ENCODE measurements around the gene BCAP31.
"Not testable (repeated sequence)": the region's sequence is repeated elsewhere in the genome, so short reads cannot be mapped to it uniquely, and the experiment has no call there.

BCAP31 gene

GRCh38 chrX:153733651-153734240 lies 9.6 kb upstream of the BCAP31 start:
- DNase-seq = no peak

DNA sequence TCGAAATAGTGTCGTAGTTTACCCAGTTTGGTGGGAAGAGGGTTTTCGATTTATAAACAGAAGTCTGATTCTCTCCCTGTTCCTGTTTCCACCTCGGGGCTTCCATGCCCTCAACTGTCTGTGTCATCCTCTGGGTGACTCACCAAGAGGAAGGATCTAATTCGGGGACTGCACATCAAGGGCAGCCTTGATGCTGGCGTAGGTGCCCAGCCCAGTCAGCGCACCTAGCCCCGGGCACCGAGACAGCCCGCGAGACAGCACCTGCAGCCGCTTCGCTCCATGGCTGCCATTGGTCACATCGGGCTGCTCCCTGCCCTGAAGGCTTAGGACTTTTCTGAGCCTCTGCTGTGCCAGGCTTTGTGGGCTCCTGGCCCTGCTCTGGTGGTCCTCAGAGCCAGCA lies 8.2 kb upstream of the BCAP31 start:
- no peak for DNase-seq

- DNase-seq = no peak
Measured at GRCh38 chrX:153731845-153732215, 7.6 kb upstream of the BCAP31 start.

DNA sequence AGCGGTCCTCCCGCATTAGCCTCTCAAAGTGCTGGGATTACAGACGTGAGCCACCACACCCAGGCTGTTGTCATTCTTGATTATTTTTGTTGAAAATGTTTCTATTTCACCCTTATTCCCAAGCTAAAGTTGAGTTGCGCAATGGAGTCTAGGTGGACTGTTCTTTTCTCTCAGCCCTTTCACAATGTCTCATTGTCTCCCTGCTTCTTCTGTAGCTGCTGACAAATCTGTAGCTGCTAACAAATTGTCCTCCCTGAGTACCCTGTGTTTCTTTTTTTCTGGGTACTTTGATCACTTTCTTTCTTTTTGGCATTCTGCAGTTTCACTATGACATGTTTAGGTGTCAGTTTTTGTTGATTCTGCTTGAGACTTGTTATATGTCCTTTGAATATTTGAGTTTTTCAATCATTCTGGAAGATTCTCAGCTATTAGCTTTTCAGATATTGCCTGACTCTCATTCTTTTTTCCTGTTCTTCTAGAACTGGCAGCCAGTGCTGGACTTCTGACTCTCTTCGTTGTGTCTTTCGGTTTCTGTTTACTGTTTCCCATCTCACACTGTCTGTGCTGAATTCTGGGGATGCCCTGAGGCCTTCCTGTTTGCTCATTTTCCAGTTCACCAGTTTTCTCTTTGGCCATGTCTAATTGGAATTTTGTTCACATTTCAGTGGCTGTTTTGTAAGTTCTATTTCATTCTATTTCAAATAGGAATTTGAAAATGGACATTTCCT lies 7.1 kb upstream of the BCAP31 start:
- DNase-seq = no peak

GRCh38 chrX:153730115-153730514 lies 5.9 kb upstream of the BCAP31 start:
- not testable (repeated sequence) for DNase-seq

GRCh38 chrX:153728951-153729631 lies 4.9 kb upstream of the BCAP31 start:
- DNase-seq = no peak

- DNase-seq = no peak
Measured at GRCh38 chrX:153728095-153728494, 3.9 kb upstream of the BCAP31 start.

DNA sequence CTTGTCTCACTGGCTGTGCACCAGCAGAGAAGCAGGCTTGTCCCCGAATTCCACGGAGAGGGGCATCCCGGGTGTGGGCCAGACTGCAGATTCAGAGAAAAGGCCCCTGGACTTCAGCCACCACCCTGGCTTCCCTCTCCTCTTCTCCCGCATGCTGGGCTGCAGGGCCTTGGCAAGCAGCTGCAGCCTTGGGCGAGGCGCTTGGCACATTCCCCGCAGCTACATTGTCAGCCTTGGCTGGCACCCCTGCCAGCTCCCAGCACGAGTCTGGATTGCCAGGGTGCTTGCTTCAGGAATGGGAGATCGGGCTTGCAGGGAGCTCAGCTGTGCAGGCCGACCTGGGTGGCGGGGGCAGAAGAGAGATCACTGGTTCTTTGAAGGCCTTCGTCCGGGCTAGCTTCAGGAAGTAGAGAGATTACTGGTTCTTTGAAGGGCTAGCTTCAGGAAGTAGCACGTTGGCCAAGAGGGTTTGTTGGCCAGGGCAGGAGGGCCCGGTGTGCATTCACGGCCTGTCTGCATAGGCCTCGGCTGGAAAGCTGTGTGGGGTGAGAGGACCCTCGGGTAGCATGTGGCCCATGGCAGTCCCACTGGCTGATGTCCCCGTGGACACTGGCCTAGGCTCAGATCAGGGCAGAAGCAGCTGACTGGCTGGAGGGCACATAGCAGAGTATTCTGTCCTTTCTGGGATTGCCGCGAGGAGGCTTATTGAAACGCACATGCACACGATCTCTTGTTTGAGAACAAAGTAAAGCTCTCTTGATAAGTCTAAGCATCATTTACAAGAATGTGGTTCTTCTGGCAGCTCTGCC lies 3.1 kb upstream of the BCAP31 start:
- DNase-seq = no peak

- peak; percentile 25 for DNase-seq
Measured at GRCh38 chrX:153726286-153727122, 2.3 kb upstream of the BCAP31 start.

- no peak for DNase-seq
Measured at GRCh38 chrX:153725832-153726285, 1.7 kb upstream of the BCAP31 start.

DNA sequence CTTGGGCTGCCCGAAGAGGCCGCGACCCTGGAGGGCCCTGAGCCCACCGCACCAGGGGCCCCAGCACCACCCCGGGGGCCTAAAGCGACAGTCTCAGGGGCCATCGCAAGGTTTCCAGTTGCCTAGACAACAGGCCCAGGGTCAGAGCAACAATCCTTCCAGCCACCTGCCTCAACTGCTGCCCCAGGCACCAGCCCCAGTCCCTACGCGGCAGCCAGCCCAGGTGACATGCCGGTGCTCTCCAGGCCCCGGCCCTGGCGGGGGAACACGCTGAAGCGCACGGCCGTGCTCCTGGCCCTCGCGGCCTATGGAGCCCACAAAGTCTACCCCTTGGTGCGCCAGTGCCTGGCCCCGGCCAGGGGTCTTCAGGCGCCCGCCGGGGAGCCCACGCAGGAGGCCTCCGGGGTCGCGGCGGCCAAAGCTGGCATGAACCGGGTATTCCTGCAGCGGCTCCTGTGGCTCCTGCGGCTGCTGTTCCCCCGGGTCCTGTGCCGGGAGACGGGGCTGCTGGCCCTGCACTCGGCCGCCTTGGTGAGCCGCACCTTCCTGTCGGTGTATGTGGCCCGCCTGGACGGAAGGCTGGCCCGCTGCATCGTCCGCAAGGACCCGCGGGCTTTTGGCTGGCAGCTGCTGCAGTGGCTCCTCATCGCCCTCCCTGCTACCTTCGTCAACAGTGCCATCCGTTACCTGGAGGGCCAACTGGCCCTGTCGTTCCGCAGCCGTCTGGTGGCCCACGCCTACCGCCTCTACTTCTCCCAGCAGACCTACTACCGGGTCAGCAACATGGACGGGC lies 1.0 kb upstream of the BCAP31 start:
- DNase-seq = no peak

DNA sequence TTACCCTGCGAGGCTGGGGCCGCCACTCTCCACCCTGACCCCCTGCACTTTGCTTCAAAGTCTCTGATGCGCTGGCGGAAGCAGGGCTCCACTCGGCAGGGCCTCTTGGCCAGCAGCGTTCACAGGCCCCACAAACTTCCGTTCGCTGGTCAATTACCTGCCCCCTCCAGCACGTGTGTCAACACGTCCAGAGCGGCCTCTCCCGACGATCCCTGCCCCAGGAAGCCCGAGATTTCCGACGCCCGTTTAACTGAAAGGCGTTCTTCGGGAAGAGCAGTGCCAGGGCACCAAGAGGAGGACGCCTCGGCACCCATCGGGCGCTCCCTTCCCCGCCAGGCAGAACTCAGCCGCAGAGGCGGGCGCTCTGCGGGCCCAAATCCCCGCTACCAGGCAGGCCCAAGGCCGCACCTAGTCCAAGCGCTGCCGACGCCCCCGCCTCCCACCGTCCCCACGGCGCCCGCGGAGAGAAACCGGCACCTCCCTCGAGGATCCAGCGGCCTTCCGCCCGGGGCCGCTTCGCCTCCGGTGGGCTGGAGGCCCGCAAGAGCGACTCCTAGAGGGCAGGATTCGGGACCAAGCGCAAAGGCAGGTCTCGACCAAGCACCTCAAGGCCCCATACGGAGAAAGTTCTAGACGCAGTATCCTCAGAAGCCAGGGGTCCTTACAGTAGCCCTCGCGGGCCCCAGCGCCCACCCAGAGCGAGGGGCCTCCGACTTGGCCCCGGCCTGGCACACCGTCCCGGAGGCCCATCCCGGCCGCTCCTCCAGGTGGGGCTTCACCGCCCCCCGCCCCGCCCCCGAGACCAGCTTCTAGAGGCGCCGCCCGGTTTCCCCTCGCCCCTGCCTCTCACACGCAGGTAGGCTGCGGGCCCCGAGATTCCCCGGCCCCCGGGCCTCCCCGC lies 586 bp downstream of the BCAP31 start:
- DNase-seq = peak; percentile 55

GRCh38 chrX:153722704-153723350 lies 1.4 kb downstream of the BCAP31 start:
- peak; percentile 3 for DNase-seq

- DNase-seq = no peak
Measured at GRCh38 chrX:153719701-153720100, 4.5 kb downstream of the BCAP31 start.

GRCh38 chrX:153719238-153719637 lies 4.9 kb downstream of the BCAP31 start:
- no peak for DNase-seq

GRCh38 chrX:153717445-153717844 lies 6.7 kb downstream of the BCAP31 start:
- no peak for DNase-seq

GRCh38 chrX:153714256-153714655 lies 9.9 kb downstream of the BCAP31 start:
- DNase-seq = no peak

GRCh38 chrX:153709726-153710674 lies 14.2 kb downstream of the BCAP31 start:
- no peak for DNase-seq

- DNase-seq = peak; percentile 44
Measured at GRCh38 chrX:153708415-153708814, 15.8 kb downstream of the BCAP31 start.

Measured in activated naive CD4-positive, alpha-beta T cell treated with Interleukin-2 at 50 U/mL for 16 hours (primary cell).